NCI-H82 treated with DMSO at 0.1 percent for 48 hours (cell line): ENCODE measurements around the gene ACP6.

Experiments used
- DNase-seq: peaks from one replicate; lab custom pipeline; 2025; ENCODE audit not compliant: unreplicated experiment; lab: John Stamatoyannopoulos, UW

ACP6 gene

DNA sequence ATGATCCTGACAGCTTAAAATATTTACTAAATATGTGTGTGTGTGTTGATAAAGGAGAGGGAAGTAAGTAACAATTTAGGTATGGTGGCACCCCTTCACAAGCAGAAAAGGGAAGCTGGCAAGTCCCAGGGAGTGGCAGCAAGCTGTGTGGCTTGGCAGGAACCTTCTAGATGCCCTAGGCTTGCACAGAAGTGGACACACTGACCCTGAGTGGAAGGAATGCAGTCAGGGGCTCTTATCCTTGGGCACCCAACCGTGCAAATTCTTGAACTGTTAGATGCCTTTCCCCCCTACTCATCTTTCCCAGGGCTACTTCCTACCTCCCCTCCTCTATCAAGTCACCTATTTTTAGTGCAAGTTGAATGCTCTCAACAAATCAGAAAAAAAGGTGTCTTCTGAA, 18.9 kb downstream of the ACP6 start:
- no peak for DNase-seq

DNA sequence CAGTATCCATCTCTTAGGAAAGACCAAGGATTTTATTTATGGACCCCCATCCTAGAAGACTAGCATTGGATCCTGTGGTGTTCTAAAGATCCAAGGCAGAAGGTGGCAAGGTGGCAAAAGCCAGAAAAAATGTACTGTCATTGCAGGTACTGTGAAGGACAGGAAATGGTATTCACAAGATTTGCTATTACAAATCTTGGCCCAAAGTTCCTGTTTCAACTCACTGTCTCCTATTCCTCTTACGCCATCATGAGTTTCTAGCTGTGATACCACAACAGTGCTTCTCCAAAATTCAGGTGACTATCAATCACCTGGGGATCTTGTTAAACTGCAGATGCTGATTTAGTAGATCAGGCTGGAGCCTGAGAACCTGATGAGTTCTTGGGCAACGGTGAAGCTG, 21.4 kb downstream of the ACP6 start:
- DNase-seq, result no peak

DNA sequence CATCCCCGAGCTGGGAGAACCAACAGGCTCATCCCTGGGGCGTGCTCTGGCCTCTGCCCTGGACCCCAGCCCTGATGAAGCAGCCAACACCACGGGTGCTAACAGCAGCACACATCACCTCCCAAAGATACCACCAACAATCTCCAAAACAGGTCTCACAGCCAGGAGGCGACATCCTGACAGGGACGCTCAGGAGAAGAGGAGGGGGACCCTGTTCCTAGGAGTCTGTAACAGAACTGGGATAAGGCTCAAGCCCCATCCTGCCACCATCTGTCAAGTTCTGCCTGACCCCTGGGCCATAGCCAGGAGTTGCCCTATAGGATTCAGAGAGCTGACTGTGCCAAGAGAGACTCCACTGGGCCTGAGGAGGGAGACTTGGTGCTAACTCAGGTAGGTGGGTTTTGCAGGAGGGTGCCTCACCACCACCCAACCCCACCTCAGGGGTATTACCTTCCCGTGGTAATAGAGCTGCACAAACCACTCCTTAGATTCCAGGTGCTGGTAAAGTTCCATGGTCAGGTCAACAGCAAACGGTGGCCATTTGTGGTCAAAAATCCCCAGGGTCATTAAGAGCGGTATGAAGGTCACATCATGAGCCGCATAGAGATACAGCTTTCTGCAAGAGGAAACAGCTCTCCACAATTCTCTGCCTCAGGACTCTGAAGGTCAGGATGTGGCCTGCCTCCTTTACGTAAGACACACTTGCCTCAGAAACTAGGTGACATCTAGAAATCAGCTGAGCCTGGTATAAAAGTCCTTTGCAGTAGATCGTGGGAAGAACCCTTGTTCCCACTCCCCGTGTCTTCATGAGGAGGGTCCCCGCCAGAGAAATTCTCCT, 22.3 kb downstream of the ACP6 start:
- no peak for DNase-seq

DNA sequence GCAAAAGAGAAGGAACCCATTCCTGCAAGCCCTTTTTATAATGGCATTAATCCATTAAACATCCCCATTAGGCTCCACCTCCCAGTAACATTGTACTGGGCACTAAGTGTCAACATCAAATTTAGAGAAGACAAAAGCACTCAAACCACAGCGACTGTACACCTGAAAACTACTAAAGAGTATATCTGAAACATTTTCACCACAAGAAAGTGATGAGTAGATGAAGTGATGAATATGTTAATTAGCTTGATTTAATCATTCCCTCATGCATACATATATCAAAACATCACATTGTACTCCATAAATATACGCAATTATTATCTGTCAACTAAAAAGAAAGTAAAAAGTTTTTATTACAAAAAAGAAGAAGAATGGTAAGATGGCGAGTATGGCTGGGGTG, 26.4 kb downstream of the ACP6 start:
- DNase-seq, result no peak

DNA sequence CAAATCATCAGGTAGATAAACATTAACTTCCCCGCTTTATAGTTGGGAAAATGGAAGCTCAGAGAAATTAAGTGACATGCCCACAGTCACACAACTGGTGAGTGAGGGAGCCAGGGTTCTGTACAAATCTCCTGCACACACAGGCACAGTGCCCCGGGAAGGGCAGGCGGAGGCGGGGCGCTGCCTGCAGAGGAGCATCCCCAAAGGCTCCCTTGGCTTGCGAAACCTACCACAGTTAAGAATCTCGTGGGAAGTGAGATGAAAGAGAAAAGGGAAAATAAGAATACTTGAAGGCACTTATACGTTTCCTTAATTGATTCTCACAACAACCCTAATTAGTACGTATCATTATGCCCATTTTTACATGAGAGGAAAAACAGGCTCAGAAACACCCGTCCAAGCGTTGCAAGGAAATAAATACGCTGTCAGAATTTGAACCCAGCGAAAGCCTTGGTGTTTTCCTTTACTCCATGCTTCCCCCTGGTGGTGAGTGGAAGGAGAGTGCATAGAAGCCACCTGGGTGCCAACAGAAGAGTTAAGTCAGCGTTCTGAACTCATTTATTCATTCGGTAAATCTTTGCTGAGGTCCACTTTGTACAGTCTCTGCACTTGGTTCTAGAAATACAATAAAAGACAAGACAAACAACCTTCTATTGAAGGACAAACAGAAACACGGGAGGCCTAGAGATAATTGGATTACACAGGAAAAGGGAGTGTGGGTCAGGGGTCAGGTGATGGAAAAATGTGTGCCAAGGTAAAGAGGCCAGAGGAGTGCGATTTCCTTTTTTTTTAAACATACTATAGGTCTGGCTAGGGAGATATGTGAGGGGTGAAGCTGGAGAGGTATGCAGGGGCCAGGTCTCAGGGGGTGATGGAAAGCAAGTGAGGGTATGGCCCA, 28.4 kb downstream of the ACP6 start:
- peak; percentile 31 for DNase-seq

DNA sequence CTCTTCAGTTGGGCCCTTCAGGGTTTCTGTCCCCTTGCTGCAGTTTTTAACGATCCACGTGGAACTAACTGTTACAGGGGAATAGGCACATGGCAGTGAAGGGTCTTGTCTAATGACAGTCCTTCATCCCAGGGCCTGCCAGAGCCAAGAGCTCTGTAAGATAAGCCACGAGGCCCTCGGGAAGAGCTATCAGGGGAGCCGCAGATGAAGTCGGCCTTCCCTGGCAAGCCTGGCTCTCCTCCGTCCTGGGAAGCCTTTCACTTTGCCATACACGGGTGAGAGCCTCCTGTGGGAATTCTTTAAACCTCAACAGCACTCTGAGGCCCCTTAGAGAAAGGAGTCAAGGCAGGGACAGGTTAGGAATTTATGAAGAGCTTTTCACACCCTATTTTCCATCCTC, 29.0 kb downstream of the ACP6 start:
- no peak for DNase-seq

DNA sequence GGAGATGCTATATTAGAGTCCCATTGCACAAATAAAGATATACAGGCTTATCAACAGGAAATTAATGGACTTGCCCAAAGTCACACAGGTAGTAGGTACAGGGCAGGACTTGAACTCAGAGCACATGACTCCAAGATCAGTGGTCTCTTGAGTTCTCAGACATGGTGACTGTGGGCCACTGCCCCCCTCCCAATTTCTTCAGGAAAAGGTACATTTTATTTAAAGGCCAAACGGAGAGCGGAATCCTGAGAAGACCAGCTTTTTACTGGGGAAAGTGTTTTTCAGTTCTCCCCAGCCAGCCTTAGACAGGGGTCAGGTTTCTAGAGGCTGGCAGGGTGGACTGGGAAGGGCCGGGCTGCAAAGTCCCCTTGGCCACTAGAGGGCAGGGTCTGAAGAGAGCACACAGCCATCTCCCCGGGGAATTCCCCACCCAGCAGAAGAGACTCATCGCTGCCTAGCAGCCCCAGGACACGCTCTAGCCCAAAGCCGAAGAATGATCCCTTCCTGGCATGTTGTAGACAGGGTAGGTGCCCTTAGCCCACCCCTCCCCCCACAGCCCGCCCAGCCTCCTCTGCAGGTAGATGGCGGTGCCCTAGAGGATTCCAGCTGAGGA, 29.7 kb downstream of the ACP6 start:
- DNase-seq, result peak; percentile 66

DNA sequence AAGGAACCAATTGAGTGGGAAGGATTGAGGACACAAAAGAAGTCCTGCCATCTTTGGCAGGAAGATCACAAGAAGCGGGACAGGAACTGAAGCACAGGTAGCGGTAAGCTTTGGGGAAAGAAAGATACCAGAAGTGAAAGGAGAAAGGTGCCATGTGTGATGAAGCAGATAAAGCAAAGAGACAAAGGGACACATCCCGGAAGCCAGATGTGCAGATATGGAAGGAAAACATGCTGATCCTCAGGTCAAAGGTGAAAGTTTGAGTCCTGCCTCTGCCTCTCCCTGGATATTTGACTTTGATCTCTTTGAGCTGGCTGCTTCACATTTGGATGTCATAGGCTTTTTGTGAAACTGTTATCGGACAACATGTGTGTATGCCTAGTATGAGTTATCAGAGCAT, 34.0 kb downstream of the ACP6 start:
- no peak for DNase-seq

DNA sequence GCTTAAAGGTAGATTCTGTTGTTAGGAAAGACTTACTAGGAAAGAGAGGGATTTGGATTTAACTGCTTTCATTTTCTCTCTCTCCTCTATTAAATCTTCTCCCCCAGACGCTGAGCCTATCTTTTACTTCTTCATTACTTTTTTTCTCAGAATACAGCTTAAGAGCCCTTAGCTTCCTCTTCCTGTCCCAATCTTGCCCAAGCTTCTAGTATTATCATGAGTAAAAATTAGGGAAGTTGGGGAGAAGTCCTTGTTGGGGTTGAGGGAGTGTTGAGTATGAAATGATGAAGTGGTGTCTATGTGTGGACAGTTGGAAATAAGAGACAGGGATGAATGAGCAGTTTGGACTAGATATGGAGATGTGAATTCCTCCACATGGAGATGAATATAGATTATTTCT, 35.0 kb downstream of the ACP6 start:
- no peak for DNase-seq

DNA sequence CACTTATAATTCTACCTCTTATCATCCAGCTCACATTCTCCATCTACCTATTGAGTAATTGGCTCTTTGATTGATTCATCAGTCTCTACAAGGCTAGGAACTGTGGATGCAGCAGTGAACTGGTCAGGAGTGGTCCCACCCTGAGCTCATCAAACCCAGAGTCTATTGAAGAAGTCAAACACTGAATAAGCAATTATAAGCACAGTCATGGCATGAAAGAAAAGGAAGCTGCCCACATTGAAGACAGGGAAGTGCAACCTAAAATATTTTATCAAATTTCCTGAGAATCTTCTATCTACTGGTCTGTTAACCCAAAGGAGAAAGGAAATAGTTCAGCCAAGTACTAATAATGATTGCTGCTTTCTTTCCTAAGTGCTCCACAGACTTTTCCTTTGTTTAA, 35.7 kb downstream of the ACP6 start:
- DNase-seq, result no peak

DNA sequence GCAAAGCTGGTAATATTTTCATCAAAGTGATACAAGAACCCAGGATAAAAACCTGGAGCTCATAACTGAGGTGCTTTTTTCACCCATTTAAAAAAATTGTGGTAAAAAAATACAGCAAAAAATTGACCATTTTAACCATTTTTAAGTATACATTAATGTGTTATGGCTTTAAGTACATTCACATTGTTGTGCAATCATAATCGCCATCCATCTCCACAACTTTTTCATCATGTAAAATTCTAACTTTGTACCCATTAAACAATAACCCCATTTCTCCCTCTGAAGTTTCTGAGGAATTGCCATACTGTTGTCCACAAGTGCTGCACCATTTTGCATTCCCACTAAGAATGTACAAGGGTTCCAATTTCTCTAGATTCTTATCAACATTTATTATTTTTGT, 36.6 kb downstream of the ACP6 start:
- no peak for DNase-seq

DNA sequence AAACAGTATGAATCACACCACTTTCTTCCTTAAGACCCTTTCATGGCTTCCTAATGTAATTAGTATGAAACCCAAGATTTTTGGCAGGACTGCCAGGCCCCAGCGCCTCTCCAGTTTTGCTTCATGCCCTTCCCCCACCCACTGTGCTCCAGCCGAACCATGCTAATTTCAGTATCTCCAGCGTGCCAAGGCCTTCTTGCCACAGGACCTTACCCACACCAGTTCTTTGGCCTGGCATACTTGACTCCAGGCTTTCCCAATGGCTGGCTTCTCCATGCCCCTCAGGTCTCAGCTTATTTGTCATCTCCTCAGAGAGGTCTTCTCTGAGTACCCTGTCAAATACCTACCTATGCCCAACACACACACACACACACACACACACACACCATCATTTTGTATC, 38.5 kb downstream of the ACP6 start:
- no peak for DNase-seq

DNA sequence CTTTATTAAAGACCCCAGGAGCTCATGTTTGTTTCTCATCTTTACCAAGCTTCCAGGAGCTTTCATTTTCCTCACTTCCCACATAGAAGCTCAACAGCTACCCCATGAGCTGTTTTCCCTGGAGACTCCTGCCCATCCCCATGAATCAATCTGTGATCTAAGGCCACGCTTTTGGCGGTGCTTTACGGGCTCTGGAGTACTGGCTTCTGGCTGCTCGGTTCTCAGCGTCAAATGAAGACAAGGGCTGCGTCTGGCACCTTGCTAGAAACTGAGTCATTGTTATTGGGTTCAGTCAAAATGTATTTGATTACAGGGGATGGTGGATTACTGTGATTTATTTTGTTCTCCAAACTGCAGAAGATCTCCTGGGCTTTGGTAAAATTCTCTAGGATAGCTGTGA, 39.9 kb downstream of the ACP6 start:
- DNase-seq, result no peak

DNA sequence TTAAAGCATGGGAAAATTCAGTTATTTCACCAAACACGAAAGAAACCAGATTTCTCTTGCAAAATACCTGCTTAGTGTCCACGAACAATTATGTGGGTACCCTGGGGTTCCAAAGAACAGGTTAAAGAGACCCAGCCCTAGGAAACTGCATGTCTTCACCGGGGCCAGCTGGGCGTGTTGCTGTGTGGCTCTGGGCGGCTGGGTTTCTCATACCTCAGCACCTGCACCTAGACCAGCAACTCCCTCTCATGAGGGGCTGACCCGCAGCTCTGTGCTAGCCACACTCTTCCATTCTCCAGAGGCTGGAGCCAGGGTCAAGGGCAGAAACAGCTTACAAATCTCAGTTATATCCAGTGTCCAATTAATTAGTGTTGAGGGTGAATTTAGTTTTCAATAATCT, 40.3 kb downstream of the ACP6 start:
- DNase-seq, result no peak

DNA sequence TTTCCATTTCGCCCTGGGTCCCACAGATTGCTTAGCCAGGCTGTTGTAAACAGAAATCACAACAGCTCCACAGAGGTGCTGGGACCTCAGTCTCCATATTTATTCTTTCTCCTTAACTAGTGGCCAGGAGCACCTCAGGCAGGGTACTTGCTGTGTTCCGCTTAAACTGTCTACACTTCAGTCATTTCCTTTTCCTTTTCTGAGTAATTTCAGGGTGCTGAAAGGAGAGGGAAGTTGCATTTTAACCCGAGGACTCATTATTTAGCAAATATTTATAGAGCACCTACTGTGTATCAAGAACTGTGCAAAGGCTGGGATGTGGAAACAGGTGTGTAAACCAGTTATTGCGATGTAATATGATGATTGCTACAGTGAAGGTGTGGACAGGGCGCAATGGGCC, 41.9 kb downstream of the ACP6 start:
- no peak for DNase-seq

DNA sequence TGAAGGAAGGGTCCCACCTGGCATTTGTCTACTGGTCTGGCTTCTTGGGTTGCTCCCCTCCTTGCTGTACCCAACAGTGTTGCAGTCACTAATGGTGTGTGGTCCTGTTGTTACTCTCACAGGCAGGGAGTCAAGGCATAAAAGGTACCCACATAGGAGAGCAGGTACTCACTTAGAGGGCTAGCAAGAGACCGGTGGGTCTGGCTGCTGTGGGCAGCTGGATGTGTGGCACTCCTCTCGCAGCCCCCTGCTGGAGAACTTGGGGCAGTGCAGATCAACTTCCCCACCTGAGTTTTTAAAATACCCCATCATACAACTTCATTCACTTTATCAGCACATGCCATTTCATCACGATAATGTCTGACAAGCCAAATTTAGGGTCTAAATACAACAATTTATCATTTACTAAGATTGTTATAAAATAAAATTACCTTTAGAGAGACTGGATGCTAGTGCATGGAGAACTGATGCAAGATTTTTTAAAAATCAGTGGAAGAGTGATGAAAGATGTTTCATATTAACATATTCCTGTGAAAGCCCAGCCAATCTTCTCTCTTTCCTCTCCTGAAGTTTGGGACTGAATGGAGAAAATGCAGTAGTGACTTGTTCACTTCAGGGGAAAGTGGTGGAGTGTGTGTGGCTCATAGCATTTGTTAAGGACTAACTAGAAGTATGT, 42.8 kb downstream of the ACP6 start:
- no peak for DNase-seq

DNA sequence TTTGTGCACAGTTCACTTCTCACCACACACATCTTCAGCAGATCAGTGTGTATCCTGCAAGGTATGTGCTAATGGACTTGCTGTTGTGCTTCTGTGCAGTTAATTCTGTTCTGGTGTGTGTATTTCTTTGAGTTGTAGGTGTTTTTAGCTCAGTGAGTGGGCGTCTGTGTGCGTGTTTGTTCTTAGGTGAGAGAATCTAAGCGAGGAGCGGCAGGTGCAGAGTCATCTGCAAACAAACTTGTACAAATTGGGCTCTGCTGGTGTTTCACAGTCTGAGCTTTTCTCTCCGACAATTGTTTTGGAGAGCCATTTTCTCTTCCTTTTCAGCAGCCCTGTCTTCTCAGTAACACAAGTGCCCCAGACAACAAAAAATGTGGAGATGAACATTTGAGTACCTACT, 43.6 kb downstream of the ACP6 start:
- DNase-seq, result no peak

DNA sequence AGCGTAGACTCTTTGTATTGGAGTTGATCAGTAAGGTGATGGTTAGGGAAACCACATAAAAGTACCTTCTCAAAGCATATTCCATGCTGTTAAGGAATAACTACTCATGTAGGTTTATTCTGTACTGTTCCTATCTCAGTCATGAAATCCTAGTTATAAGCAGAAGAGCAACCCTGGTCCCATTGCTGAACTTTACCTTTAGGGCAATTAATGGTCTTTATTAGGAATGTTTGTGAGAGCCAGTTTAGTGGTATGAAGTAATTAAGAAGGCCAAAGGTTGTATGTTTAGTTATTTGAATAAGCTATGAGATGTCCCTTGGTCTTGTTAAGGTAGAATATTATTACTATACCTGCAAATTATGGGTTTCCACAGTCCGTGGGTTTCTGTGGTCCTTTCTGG, 44.0 kb downstream of the ACP6 start:
- DNase-seq, result no peak

DNA sequence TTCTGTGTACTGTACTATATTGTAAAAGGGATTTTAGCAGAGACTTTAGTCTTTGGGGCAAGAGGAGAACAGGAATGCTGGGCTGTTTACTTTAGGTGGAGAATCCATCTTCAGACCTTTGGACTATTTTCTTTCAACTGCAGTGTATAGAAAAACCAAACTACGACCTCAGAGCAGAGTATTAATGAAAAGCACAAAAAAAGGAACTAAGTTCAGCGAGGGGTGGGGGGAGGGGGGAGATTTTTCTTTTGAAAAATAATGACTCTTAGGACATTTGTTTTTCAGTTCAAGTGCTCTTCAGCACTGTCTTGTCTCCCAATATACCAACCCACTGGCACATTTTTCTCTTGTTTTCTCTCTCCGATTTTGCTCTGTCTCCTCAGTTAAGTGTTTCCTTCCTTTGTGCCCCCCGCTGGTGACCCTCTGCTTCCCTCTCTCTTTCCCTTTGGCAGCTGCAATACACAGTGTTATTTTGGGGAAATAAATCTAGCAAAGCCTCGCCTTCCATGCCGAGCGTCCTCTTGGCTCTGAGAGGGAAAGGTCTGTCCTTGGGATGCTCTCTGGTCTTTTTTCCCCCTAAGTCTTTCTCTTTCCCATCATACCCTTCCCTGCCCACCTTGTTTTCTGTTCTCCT, 44.8 kb downstream of the ACP6 start:
- no peak for DNase-seq

DNA sequence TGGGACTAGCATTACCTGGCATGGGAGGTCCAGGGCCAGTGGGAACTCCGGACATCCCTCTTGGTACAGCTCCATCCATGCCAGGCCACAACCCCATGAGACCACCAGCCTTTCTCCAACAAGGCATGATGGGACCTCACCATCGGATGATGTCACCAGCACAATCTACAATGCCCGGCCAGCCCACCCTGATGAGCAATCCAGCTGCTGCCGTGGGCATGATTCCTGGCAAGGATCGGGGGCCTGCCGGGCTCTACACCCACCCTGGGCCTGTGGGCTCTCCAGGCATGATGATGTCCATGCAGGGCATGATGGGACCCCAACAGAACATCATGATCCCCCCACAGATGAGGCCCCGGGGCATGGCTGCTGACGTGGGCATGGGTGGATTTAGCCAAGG, 45.8 kb downstream of the ACP6 start:
- DNase-seq, result no peak

DNA sequence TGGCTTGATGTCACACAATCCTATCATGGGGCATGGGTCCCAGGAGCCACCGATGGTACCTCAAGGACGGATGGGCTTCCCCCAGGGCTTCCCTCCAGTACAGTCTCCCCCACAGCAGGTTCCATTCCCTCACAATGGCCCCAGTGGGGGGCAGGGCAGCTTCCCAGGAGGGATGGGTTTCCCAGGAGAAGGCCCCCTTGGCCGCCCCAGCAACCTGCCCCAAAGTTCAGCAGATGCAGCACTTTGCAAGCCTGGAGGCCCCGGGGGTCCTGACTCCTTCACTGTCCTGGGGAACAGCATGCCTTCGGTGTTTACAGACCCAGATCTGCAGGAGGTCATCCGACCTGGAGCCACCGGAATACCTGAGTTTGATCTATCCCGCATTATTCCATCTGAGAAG, 46.3 kb downstream of the ACP6 start:
- DNase-seq, result no peak
